Fibroblast of mammary gland (primary cell): Measurements from ENCODE around the gene FBXL17.

ENCODE experiments used
- DNase-seq: peaks from one replicate; pipeline ENCODE4 v3.0.0-alpha.2; 2010; ENCODE audit warnings: low read depth
- H3K4me3 ChIP-seq: 2 replicates; pipeline ENCODE4 v1.5.1; 2011; ENCODE audit warnings: low read depth, mild to moderate bottlenecking, low read length, moderate library complexity; ENCODE audit not compliant: control insufficient read depth
- CTCF ChIP-seq: conservative IDR thresholded peaks from 2 replicates; pipeline ENCODE4 v1.5.1; 2011; ENCODE audit warnings: low read depth, low read length, inconsistent platforms; ENCODE audit not compliant: control insufficient read depth, insufficient read depth

FBXL17 gene

GRCh38 chr5:108344103-108344822 lies 37.6 kb downstream of the FBXL17 start:
- DNase-seq: no peak
- TF ChIP-seq CTCF: no peak
- no peak overlapping the region for H3K4me3 ChIP-seq

- H3K4me3 ChIP-seq: no peak overlapping the region
- DNase-seq: no peak
- no peak for TF ChIP-seq CTCF
Measured at GRCh38 chr5:108341866-108342265, 40.0 kb downstream of the FBXL17 start.

- DNase-seq: no peak
- no peak overlapping the region for H3K4me3 ChIP-seq
- no peak for TF ChIP-seq CTCF
Measured at GRCh38 chr5:108340131-108340530, 41.8 kb downstream of the FBXL17 start.

- no peak overlapping the region for H3K4me3 ChIP-seq
- TF ChIP-seq CTCF: no peak
- no peak for DNase-seq
Measured at GRCh38 chr5:108339220-108339619, 42.7 kb downstream of the FBXL17 start.

- no peak overlapping the region for H3K4me3 ChIP-seq
- DNase-seq: no peak
- no peak for TF ChIP-seq CTCF
Measured at GRCh38 chr5:108334225-108334624, 47.7 kb downstream of the FBXL17 start.

- TF ChIP-seq CTCF: no peak
- DNase-seq: no peak
- H3K4me3 ChIP-seq: no peak overlapping the region
Measured at GRCh38 chr5:108326982-108327381, 54.9 kb downstream of the FBXL17 start.

- DNase-seq: no peak
- TF ChIP-seq CTCF: no peak
- no peak overlapping the region for H3K4me3 ChIP-seq
Measured at GRCh38 chr5:108324886-108325285, 57.0 kb downstream of the FBXL17 start.
